NCI-H2196 (cell line): ENCODE data around the gene NHERF2.

Source experiments
- DNase-seq: peaks from one replicate; lab custom pipeline; 2025; ENCODE audit not compliant: unreplicated experiment; lab: John Stamatoyannopoulos, UW

The NHERF2 gene

GRCh38 chr16:2026461-2027023 is at the start of gene NHERF2:
Gene NHERF2 (plus strand): TSS chr16:2026902. CDS start chr16:2027006, 104 bp downstream.
- DNase-seq: peak; percentile 39

GRCh38 chr16:1976951-1977874 is 49.5 kb upstream of the NHERF2 start:
- DNase-seq: no peak

GRCh38 chr16:1977875-1978268 is 48.8 kb upstream of the NHERF2 start:
- DNase-seq: no peak

- DNase-seq: no peak
These were observed 48.1 kb upstream of the NHERF2 start for GRCh38 chr16:1978476-1979120.

- DNase-seq: peak; percentile 94
These were observed 47.3 kb upstream of the NHERF2 start for GRCh38 chr16:1979271-1980029.

GRCh38 chr16:1980030-1980769 is 46.5 kb upstream of the NHERF2 start:
- DNase-seq: no peak

GRCh38 chr16:1980770-1981087 is 46.0 kb upstream of the NHERF2 start:
- no peak for DNase-seq

- no peak for DNase-seq
These were observed 45.3 kb upstream of the NHERF2 start, which contains the start of gene NOXO1 for GRCh38 chr16:1981398-1981836. Gene NOXO1 (minus strand): TSS chr16:1981469. CDS start chr16:1981179, 290 bp downstream.

- peak; percentile 85 for DNase-seq
These were observed 44.7 kb upstream of the NHERF2 start for GRCh38 chr16:1982013-1982433.

- no peak for DNase-seq
These were observed 43.6 kb upstream of the NHERF2 start for GRCh38 chr16:1982991-1983543.

- peak; percentile 96 for DNase-seq
These were observed 43.0 kb upstream of the NHERF2 start, which contains the start of gene GFER for GRCh38 chr16:1983544-1984346. Gene GFER (plus strand): TSS chr16:1984193. CDS start chr16:1984219, 26 bp downstream.

- DNase-seq: no peak
These were observed 42.1 kb upstream of the NHERF2 start for GRCh38 chr16:1984347-1985225.

- DNase-seq: no peak
These were observed 41.1 kb upstream of the NHERF2 start for GRCh38 chr16:1985466-1986150.

GRCh38 chr16:1987198-1987597 is 39.5 kb upstream of the NHERF2 start:
- no peak for DNase-seq

- DNase-seq: peak; percentile 42
These were observed 37.2 kb upstream of the NHERF2 start, which contains the start of gene SYNGR3 for GRCh38 chr16:1989209-1990100. Gene SYNGR3 (plus strand): TSS chr16:1989970. CDS start chr16:1990103, 133 bp downstream.

GRCh38 chr16:1990101-1990350 is 36.7 kb upstream of the NHERF2 start:
- no peak for DNase-seq
